Heart left ventricle (tissue), 13 donors: Measurements from ENCODE around the gene ITGBL1.

ENCODE experiments used
- CTCF ChIP-seq, 12 donors: fragments of 200-600 bp; sonication (generic) in 4 of 12; IDR thresholded peaks; one replicate each; pipeline versions ENCODE4 v1.5.0 to v1.8.0; 2018 to 2022; ENCODE audit warnings: antibody characterized with exemption in 12 of 12, mild to moderate bottlenecking in 5 of 12
- POLR2A ChIP-seq, 2 donors: fragments of 450-650 bp; IDR thresholded peaks; one replicate each; pipeline ENCODE4 v1.6.1; 2017; ENCODE audit warnings: antibody characterized with exemption in 2 of 2, mild to moderate bottlenecking in 2 of 2, moderate library complexity in 2 of 2
- donor health status: ischemic (EF 13 %, LVEDD 7.1; RV severe dilation, severe dysfunction).
- donor health status: DM: no; HTN: yes; CAD: no.
- donor health status: DM: no; HTN: no; CAD: no.
- donor health status: ischemic (EF 25% LVEDD 6.9; RV normal size, moderate dysfunction).
- donor health status: ischemic (EF 25% LVEDD 5.7; RV mildly dilated, moderate dysfunction).
- donor health status: ischemic (EF 35%, LVEDD 5.7; RV mildly dilated, moderate dysfunction).
- donor health status: nonischemic (EF 11% LVEDD 7.7; RV severe dilation, severe dysfunction).
- donor health status: DM: yes; HTN: yes; CAD: no.
- donor health status: PGD.
- donor health status: ischemic (EF 29% LVEDD 5.4; RV normal size, mild dysfunction).
- donor health status: nonischemic (EF 23%, LVEDD 6.1; RV moderate dilation, normal function).

GRCh38 chr13:101452519-101453485 lies at the start of gene ITGBL1:
- no peak for TF ChIP-seq CTCF (IDR thresholded peaks at IDR 0.05)
- no peak for TF ChIP-seq POLR2A (IDR thresholded peaks at IDR 0.05)
